Raji (cell line): ENCODE measurements around the gene DPP8.
A peak's percentile ranks its signal among the peaks of the same experiment; 100 is the strongest.

Experiments used
- POLR2A ChIP-seq: IDR thresholded peaks from 2 replicates; pipeline ENCODE4 v1.6.1; 2011; ENCODE audit warnings: low read depth, low read length, control low read depth; ENCODE audit not compliant: insufficient read depth

The DPP8 gene

DNA sequence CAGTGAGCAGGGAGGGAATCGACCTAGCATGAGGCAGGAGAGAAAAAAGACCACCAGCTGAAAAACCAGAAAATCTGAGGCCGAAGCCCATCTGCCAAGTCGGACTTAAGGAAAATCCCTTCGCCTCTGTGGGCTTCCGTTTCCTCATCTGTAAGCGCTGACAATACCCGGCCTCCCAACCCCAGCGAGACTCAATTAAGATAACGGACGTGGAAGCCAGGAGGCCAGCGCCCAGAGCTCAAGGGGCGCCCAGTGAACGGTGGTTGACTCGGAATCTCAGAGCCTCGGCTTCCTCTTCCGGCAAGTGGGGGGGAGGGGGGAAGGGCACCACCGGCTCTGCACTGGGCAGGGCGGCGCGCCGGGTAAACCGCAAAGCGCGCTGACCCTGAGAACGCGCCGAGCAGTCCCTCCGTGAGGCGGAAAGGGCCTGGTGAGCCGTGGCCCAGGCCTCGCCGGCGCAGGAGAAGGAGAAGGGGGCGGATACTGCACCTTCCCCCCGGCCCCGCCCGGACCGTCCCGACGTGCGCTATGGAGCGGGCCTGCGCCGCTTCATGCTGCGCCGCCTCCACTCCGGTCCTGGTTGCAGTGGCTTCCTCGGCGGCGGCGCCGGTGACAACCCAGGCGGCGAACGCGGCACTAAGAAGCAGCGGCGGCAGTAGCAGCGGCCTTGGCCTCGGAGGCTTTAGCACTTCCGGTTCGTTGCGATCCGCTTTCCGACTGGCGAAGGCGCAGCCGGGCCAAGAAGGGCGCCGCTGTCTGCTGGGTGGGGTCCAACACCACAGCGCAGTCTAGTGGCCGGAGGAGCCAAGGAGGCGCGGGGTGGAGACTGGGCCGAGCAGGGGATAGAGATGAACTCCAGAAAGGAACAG lies at the start of gene DPP8:
Gene DPP8 (minus strand): TSS at position 693 of the 869 bp plus-strand sequence. CDS start 5,136 bp downstream, outside the sequence.
- peak; percentile 85 for TF ChIP-seq POLR2A

DNA sequence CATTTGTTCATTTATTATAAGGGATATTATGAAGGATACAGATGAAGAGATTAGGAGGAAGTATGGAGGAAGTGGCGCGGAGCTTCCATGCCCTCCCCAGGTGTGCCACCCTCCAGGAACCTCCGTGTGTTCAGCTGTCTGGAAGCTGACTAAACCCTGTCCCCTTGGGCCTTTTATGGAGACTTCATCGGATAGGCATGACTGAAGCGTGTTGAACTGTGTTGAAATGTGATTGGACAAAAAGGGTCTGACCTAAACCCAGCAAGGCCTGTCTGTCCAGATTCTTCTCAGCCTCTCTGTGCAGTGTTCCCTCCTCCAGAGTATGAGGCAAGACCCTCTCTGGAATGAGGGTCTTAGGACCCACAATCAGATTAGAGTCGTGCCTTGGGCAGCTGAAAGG lies 44.4 kb upstream of the DPP8 start:
- no peak for TF ChIP-seq POLR2A

DNA sequence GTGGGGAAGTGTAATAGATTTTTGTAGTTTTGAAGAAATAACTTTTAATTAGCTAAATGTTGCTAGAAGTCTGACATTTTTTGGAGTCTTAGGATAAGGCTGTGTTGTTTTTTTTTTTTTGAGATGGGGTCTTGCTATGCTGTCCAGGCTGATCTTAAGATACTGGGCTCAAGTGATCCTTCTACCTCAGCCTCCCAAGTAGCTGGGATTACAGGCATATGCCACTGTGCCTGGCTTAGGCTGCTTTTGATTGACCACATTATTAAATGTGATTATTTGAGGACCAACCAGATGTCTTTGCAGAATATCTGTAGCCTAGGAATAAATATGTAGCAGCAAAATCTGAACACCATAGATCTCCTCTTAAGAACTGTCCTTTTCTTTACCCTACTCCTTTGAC lies 42.5 kb upstream of the DPP8 start:
- TF ChIP-seq POLR2A, result no peak

DNA sequence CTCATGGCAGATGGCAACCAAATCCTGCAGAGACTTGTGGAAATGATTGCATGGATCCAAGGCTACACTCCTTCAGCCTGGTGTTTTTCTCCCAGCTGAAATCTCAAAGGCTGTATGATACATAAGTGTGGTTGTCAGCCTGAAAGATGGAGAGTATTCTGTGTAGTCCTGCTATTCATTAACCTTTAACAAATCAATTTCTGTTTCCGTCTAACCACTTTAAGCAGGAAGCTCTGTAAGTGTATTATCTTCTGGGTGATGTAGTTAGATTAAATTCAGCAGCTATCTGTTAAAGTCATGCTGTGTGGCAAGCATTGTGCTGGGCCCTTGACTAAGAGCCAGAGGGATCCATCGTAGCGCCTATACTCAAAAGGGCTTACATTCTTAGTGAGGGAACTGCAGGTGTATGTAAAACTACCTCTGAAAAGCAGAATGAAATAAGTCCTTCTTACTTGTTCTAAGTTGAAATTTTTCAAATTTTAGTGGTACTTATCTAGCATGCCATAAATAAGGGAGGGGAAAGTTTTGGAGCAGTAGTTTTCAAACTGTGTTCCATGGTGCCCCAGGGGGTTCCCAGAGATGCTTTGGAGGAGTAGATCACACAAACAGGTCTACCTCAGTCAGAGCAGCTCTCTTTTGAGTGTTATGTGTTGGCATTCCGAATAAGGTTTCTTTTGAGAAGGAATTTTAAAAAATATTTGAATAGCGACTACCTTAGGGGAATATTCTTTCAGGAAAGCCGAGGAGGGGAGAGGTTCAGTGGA lies 41.7 kb upstream of the DPP8 start:
- TF ChIP-seq POLR2A, result no peak

DNA sequence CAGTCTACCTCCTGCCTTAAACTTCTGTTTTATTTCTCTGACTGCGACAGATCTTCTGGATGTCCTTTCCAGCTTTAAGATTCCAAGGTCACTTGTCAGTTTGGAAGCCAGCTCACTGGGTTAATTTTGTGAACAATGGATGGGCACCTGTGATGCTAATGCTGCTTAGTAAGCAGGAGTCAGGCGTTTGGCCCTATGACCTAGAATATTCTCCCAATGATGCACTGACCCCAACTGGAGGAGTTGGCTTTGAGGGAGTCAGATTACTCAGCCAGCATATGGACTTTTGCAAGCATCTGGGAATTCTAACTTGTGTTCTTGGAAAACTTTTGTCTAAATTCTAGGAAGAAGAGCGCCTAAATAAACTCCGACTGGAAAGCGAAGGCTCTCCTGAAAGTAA lies 40.8 kb upstream of the DPP8 start:
- no peak for TF ChIP-seq POLR2A

DNA sequence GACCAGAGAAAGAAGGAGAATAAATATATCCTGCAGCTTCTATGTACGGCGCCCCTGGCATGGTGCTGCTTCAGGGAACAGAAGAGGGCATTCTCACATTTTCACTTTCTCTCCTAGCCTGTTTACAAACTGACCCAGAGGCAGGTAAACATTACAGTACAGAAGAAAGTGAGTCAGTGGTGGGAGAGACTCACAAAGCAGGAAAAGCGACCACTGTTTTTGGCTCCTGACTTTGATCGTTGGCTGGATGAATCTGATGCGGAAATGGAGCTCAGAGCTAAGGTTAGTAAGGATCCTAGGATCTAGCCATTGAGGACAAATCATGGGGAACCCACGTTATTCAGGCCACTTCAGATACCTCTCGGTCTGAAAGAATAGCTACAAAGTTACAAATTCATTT lies 39.1 kb upstream of the DPP8 start:
- no peak for TF ChIP-seq POLR2A

DNA sequence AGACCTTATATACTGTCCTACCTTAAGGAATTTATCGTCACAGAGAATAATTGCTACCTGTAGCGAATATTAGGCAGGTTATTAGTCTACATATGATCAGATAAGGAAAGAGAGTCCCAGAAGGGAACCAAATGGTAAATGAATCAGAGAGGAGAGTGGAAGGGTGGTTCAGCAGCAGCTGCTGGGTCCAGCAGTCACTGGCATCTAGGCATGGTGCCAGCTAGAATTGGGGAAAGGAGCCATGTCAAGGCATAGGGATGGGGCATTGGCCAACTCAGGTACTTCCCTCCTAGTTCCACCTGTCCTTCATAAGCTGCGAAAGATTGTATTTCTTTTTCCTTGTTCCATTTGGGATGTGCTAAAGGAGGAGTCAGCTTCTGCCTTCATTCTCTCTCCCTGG lies 36.2 kb upstream of the DPP8 start:
- no peak for TF ChIP-seq POLR2A

DNA sequence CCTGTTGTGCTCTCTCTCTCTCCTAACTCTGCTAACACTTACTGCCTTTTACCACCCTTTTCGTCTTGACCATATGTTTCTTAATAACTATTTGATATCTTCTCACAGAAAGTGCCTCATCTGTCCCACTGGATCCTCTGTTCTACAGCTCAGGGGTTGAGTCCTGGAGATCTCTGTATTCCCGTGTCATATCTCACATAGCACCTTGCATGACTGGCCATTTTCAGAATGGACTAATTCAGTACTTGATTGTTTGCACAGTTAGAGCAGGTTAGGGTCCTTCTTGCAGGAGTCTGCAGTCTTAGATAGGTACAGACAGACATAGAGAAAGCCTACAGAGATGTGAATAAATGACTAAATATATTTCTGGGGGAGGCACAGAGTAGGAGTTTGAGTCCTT lies 33.7 kb upstream of the DPP8 start:
- TF ChIP-seq POLR2A, result no peak

DNA sequence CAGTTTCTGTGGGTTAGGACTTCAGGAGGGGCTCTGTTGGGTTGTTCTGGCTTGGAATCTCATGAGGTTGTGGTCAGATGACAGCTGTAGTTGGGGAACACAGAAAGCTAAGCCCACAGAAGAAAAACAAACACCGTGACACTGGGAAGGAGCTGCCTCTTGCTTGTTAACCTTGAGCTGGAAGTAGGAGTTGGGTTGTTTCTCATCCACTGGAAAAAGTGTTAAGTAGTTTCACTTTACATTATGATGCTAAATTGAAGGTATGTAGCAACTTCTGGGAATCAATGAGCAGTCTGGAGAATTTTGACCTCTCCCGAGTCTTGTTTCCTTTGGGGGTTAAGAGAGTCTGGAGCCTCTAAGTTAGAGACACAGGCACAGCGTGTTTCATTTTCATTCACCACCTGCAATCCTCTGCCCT lies 33.2 kb upstream of the DPP8 start:
- no peak for TF ChIP-seq POLR2A

DNA sequence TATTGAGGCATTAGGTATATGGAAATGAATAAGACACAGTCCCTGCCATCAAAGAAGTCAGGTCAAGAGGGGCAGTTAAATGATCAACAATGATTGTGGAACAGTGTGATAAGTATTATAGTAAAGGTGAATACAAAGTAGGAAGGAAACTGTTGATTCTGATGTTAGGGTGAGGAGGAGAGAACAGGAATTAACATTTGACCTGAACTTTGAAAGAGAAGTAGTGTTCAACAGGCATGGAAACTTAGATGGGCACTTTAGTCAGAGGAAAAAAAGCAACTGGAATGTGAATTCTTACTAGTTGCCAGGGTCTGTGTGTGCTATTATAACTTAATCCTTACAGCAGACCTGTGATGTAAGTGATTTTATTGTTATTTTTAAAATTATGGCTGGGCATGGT lies 30.4 kb upstream of the DPP8 start:
- TF ChIP-seq POLR2A, result no peak

DNA sequence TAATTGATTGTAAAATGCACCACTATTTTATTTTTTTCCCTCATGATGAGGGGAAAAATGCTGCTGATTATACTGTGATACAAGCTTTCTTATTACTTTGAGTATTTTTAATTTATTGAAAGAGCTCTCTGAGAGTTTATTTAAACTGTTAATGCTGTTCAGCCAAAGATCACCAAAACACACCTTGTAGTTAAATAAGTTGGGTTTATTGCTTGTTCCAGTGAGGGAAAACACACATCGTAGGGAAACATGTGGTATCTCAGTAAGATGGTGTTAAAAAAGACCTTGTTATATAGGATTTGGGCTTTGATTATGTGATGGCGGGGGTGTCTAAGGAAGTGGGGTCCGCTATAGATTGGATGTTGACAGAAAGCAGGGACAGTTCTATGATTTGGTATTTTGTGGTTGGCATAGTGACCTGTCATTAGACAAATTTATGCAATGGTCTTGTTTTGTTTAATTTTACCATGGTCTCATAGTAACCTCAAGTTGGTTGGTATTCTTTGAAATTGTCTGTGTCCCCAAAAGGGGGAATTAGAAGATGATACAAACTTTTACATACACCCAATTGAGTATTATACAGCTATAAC lies 23.8 kb upstream of the DPP8 start:
- no peak for TF ChIP-seq POLR2A

DNA sequence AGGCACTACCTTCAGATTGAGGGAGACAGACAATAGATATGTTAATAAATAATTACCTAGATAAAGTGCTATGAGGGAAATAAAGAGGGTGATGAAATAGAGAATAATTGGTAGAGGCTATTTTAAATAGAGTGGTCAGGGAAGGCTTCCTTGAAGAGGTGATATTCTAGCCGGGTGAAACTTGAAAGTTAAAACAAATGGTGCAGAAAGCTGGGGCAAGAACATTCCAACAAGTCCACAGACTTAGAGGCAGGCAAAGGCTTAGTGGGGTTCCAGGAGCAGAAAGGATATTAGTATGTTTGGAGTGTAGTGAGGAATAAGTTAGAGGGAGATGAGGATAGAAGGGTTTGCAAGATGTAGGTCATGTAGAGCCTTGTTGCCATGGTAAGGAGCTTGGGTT lies 22.8 kb upstream of the DPP8 start:
- TF ChIP-seq POLR2A, result no peak

DNA sequence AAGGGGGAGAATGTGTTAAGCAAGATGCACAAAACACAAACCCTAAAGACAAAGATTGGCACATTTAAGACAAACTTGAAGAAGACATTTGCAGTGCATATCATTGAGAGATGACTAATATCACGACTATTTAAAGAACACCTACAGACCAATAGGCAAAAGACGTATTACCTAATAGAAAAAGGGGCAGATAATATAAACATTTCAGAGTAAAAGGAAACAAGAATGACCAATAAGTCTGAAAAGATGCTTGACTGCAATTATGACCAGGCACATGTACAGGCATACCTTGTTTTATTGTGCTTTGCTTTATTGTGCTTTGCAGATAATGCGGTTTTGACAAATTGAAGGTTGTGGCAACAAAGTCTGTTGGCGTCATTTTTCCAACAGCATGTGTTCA lies 17.7 kb upstream of the DPP8 start:
- no peak for TF ChIP-seq POLR2A

DNA sequence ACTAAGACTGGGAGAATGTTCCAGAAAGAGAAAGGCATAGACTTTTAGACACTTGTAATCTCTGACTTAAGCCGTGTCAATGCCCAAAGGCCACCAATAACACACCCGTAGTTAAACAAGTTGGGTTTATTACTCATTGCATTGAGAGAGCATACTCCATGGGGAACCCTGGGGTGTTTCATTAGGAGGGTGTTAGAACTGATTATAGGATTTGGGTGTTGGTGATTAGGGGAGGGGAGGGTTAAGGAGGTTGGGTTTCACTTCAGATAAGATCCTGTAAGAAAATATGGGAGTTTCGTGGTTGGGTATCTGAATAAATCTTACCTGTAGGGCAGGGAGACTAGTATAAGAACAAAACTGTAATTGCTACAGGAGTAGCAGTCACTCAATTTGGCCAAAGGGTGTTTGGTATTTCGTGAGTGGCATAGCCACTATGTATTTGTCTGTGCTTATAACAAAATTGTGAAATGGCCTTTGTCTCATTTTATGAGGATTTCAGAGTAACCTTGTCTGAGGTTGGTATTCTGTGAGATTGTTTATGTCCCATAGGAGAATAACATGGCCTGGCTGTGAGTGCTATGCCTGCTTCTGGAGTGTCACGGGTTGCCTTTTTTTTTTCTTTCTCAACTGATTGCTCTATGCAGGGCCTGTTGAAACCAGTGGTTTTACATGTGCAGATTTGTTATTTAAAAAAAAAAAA lies 15.7 kb upstream of the DPP8 start:
- no peak for TF ChIP-seq POLR2A

DNA sequence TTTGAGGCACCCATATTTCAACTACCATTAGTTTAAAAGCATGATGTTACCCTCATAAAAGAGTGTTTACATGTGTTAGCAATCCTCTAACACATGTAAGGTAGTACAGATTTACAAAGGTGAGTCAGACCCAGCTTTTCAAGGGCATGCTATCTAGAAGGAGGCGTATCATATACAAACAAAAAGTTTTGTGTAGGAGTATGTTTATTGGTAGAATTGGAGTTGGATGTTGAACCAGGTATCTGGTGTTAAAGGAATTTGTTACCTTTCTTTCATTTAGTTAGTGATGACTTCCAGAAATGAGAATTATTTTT lies 15.2 kb upstream of the DPP8 start:
- no peak for TF ChIP-seq POLR2A
